HG03571 (cell line): ENCODE results near the gene CMC4.

Experiments used
- ATAC-seq: cut with Tn5 transposase; IDR thresholded peaks from one replicate; pipeline ENCODE4 v1.9.1; 2021; ENCODE audit not compliant: unreplicated experiment

Gene CMC4

DNA sequence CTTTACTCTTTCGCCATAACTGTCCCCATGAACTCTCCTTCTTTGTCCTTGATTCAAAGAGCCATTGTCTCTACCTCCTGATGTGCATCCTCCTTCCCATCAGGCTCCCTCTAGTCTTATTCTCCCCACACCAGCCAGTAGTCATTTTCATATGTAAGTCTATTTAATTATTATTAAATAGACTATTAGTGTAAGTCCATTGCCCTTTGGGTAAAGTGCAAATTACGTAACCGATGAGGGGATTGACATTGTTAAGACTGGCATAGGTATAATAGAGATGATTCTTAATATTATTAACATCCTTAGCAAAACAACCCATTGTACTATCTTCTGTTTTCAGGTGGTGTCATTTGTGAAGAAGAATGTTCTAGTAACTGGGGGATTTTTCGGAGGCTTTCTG, 16.7 kb downstream of the CMC4 start:
- ATAC-seq: no peak

DNA sequence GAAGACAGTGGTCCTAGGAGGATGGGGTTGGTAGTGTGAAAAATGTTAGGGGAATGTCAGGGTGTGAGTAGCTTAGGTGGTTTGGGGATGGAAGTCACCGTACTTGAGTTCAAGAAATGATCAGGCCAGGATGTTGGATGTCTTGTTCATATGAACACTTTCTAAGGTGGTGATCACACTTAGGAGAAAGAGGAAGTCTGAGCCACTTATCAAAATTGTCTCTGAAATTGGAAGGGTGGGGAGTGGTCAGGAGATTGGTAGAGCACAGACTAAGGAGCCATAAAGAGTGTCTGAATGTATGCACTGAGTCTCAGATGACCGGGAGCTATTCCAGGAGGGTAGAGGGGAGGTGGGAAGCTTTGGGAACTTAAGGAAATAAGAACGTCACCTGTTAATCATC, 17.3 kb downstream of the CMC4 start:
- no peak for ATAC-seq

DNA sequence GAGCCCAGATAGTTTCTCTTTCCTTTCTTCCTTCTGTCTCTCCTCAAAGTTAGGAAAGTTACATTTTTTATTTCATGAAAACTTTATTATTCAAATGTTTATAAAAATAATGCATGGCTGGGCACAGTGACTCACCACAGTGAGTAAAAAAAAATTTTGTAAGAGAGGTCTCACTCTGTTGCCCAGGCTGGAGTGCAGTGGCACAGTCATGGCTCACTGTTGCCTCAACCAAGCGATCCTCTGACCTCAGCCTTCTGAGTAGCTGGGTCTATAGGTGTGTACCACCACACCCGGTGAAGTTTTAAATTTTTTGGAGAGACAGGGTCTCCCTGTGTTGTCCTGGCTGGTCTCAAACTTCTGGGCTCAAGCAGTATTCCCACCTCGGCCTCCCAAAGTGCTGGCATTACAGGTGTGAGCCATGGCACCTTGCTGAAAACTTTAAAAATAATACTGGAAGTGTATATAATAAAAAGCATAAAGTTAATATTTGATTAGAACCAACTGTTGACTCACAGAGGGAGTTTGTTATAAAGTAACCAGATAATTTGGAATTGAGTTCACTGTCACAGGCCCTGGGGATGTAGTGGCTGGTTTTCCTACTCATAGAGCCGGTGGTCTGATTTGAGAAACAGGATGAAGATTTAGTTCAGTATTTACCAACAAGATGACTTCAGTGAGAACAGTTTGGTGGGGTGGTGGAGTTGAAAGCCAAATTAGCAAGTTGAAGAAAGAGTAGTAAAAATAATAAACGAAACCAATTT, 18.0 kb downstream of the CMC4 start:
- no peak for ATAC-seq

DNA sequence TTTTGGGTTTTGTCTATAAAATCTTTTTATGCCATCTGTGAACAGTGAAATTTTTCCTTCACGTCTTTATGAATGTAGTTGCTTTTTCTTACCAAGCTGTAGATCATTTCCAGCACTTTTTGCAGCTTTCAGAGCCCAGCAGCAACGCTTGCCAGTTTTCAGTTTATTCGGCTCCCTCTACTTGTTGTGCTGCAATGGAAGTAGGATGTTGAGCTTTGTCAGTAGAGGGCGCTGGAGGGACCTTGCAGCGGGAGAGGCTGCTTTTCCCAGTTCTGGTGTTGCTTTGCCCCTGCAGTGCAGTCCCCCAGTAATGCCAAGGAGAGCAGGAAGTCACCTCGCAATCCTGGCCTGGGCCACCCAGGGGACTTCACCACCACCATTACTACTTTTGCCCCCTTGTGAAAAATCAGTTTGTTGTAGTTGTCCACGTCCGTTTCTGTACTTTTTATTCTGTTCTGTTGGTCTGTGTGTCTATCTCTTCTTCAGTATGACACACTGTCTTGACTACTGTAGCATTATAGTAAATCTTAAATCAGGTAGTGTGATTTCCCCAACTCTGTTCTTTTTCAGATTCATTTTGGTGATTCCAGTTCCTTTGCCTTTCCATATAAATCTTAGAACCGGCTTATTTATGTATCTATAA, 21.8 kb downstream of the CMC4 start:
- ATAC-seq: no peak

DNA sequence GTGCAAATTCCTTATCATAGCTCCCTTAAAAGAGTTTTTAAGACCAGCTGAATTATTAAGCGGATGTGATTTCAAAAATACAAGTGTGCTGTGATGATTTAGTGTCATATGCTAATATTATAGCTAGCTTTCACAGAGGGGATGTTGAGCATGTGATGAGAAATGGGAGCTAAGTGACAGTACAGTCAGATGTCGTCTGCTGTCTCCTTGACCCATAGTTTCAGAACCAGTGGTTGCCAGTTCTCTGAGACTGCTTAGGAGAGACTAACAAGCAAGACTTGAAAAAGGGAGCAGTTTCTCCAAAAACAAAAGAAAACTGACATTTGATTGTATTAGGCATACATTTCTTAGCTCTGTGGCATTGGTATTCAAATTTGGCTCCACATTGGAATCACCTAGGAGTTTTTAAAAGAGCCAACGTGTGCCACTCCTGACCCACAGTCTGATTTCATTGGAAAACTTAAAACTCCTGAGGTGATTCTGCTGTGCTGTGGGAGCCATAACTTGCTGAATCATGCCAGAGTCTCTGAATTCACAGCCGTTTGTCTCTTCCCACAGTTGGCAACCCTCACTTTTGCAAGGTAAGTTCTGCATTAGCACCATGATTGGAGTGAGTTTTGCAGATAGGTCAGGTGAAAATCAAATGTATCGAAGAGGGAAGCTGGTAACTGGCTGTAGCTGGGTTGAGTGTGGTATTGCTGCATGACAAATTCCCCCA, 24.0 kb downstream of the CMC4 start:
- no peak for ATAC-seq

DNA sequence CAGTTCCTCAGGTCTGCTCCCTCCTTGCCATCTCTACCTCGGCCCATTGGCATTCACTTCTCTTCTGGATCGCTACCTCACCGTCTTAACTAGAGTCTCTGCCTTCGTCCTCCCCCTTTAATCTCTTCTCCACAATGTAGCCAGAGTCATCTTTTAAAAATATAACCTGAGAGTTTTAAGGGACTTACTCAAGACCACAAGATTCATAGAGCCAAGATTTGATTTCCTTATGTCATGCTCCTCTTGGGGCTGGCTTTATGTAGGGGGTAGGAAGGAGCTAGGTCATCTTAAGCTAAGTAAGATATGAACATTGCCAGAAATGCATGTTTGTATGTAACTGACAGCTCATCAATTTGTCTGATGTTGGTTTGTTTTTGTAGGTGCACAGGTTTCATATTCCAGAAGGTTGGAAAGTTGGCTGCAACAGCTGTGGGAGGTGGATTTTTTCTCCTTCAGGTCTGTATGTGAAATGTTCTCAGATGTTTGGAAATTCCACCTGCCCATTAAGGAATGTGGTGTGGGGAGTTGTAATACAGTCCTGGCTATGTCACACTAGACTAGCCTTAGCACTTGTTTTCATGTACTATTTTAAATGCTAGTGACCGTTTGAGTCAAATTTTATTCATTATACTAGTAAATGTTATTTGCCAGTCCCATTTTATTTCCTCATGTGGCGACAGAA, 24.7 kb downstream of the CMC4 start:
- no peak for ATAC-seq

DNA sequence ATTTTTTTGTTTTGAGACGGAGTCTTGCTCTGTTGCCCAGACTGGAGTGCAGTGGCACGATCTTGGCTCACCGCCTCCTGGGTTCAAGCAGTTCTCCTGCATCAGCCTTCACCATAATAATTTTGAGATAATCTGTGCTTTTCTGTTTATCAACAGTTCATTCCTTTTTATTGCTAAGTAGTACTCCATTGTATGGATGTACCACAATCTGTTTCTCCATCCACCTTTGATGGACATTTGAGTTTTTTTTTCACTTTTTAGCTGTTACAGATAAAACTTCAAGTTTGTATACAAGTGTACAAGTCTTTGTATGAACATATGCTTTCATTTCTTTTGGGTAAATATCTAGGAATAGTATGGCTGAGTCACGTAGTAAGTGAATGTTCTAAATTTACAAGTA, 35.2 kb downstream of the CMC4 start:
- ATAC-seq: no peak

DNA sequence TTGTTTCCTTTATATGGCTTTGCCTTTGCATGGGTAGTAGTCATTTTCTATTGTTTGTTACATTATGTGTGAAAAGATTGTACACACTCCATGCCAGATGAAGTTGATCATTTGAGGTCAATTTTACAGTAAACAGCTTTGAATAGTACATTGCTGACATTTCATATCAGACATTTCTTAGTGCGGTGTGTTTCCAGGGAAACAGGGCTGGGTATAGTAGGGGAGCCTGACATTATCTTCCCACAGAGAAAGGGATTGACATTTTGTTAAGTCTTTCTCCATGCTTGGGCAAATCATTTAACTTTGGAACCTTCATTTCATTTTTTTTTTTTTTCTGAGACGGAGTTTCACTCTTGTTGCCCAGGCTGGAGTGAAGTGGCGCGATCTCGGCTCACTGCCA, 39.3 kb downstream of the CMC4 start:
- no peak for ATAC-seq

DNA sequence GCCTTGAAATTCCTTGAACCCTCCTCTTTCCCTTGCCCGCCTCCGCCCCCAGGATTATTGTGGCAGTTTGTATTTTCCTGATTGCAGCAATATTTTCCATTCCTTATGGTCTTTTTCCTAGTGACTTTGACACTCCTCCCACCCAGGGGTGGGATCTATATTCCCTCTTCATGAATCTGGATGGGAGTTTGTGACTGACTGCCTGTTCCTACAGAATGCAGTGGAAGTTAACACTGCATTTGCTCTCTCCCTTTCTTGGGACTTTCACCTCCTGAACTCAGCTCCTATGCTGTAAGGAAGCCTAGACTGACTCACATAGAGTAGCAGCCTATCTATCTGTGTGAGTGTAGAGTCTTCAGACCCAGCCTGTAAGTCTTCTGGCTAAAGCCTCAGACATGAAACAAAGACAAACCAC, 42.1 kb downstream of the CMC4 start:
- no peak for ATAC-seq

DNA sequence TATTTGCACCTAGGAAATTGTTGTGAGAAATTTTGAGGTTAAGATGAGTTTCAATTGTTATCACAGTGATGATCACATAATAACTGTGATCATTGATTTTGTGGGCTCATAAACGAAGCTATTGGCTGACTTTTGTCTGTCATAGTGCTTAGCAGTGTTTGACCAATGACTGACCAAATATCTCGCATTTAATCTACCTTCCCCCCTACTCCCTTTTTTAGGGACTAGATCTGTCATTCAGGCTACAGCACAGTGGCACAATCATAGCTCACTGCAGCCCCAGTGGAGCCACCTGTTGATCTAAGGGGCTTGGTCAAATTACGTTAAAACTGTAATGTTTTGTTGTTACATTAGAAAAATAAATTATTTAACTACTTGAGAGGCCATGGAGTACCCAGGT, 42.8 kb downstream of the CMC4 start:
- ATAC-seq: no peak

DNA sequence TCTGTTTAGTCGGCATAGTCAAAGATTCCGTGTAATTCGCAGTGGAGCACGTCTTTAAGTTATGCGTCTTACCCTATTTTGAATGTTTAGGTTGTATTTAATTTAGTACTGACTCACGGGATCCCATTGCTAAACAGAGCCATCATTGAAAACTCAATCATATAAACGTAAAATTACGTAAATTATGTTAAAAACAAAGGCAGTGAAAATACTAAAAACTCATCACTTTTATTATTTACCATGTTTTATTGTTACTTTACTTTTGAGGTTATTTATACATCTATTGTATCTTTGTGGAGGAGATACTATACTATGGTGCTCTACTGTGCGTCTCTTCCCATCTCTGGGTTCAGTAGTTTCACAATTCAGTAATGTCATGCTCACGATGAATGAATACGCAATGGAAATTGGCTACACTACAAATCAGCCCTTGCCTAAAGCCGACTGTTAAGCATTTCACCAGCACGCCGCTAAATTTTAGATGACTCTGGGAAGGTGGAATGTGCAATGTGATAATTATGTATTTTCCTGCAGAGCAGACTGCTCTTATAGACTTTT, 43.3 kb downstream of the CMC4 start:
- no peak for ATAC-seq

DNA sequence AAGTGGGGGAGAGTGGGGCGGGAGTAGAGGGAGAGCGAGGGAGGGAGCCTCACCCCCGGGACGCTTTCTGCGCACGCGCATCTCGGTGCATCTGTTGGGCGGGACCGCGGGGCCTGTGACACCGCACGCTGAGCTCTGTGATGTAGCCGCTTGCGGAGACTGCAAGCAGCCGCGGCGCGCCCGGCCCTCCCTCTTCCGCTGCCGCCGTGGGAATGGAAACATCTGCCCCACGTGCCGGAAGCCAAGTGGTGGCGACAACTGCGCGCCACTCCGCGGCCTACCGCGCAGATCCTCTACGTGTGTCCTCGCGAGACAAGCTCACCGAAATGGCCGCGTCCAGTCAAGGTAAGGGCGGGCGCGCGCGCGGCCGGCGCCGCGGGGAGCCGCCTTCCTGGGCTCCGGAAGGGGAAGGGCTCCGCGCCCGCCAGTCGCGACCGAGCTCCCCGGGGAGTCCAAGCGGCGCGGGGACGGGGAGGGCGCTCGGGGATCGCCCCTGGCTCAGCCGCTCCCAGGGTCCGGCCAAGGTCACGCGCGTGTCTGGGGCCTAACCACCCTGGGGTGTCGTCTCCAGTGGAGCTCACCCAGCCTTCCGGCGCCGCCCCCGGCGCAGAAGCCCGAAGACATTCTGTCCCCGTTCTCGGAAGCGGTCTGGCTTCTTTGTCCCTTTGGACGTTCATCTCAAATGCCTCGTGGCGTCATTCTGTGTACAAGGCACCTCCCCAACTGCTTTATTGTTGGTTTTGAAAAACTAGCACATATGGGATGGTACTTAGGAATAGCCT, 44.0 kb downstream of the CMC4 start, which contains the start of gene FUNDC2:
Gene FUNDC2 (plus strand): TSS at position 118 of the 782 bp plus-strand sequence. CDS start 95 bp downstream, at position 213.
- peak; percentile 87 for ATAC-seq

DNA sequence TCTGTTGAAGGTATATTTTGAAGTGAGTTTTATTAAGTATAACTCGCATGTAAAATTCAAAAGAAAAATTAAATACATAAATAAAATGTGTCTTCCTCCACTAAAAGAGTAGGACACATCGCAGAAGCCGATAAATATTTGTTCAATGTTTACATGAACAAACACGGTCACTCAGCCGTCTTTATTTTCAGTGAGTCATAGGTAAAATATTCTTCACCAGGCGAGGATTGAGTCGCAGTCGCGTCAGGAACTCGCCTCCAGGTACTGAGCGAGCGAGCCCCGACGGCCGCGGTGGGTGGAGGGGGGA, 44.6 kb downstream of the CMC4 start:
- no peak for ATAC-seq

DNA sequence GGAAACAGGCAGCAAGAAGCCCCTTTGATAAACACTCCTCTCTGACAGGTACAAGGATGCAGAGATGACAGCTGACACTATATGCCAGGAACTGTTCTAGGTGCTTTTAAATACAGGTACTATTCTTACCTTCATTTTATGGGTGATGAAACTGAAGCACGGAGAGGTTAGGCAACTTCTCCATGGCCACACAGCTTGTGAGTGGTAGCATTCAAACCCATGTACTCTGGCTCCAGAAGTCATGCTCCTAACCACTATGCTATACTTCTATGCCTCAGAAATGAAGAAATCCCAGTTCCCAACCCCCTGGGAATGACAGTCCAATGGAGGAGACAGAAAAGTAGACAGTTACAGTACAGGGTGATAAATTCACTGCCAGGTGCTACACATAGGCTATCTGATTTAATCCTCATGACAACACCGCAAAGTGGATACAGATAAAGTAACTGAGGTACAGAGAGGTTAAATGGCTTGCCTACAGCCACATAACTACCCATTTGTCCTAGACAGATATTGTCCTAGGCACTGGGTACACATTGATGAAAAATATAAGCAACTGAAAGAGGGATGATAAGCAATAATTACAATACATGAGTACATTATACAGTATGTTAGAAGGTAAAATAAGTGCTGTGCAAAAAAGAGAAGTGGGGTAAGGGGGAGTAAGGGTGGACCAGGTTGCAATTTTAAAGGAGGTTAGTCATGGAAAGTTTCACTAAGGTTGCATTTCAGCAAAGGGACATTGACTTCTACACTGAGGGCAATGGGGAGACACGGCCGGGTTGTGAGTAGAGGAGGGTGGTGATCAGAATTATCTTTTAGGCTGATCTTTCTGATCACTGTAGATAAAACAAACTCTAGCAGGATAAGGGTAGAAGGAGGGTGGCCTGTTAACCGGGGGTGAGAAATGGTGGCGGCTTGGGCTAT, 46.8 kb downstream of the CMC4 start:
- ATAC-seq: no peak

DNA sequence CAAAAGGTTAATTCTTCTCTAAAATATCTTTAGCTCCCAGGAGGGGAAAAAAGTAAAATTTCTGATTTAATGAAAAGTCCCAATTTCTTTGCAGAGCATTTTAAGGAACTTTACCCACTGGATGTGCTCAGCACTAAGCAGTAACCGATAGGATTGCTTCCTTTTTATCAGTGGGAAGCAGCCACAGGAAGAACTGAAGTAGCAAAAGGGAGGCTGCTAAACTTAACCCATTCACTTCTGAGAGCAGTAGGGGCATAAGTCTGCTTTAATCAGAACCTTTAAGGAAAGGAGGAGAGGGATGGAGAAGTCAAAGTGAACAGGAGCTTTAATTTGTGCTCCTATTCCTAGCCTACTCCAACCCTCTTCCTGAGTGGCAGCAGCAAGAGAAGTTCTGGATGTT, 48.4 kb downstream of the CMC4 start, which contains the start of gene F8:
Gene F8 (minus strand): TSS at position 139 of the 400 bp plus-strand sequence. CDS start 171 bp downstream, outside the sequence.
- no peak for ATAC-seq

DNA sequence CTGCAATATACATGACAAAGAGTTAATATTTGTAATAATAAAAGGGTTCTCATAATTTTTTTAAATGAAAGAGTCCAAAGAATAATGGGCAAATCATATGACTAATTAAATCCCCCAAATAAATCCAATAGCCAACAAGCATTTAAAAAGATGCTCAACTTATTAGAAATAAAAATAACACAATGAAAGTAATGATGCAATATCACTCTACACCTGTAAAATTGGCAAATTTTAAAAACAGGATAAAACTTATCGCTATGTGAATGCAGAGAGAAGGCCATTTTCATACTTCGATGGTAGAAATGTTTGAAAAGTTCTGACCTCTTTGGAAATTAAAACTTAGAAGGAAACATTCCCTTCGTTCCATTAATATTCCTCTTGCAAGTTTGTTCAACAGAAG, 50.3 kb downstream of the CMC4 start:
- ATAC-seq: no peak
